ENCODE results near the gene TSNAXIP1. TPM values are rescaled to one million over a fixed set of nuclear protein-coding genes. Genes with fewer than 3 reads are reported as not detected.

The TSNAXIP1 gene
- total RNA-seq, 1 experiment from 2014 or later = 0.84 TPM

- no peak for TF ChIP-seq CTCF (IDR thresholded peaks at IDR 0.05; ENCODE audit: insufficient read depth in 1 of 2, low read depth in 1 of 2, low read length in 1 of 2, severe bottlenecking in 1 of 2, unreplicated experiment in 1 of 2)
- Histone ChIP-seq H3K4me3 (ENCODE audit: low read depth, low read length) (no peak overlapping the region), H3K4me1 (peaks cover 21% of the 10 kb centered on the region), H3K27me3 (replicated peaks; ENCODE audit: control insufficient read depth, insufficient read depth, low read length) (no peaks in the 10 kb centered on the region), H3K36me3 (ENCODE audit: control insufficient read depth, insufficient read depth, low read length) (no peaks in the 10 kb centered on the region; the same call in none of the 2 replicates), H3K9me3 (no peaks in the 10 kb centered on the region)
- H3K4me3 Mint-ChIP-seq (ENCODE audit: unreplicated experiment) = no peak overlapping the region
- intact Hi-C loops (cut with micrococcal nuclease; ENCODE audit: unreplicated experiment) = no loop called here
- ChIA-PET POLR2A (no interaction called here), CTCF (no interaction called here)
- peak overlapping the region; percentile 28 for H3K27ac Mint-ChIP-seq (ENCODE audit: unreplicated experiment)
- no TSS peak for BruUV-seq (replicated peaks)
- H3K9me3 Mint-ChIP-seq (ENCODE audit: unreplicated experiment) = no peaks in the 10 kb centered on the region
- peaks cover 34% of the 10 kb centered on the region for H3K4me1 Mint-ChIP-seq (ENCODE audit: low read depth, unreplicated experiment)
- no peak for DNase-seq
- H3K27me3 Mint-ChIP-seq (ENCODE audit: insufficient read depth, unreplicated experiment) = no peaks in the 10 kb centered on the region
- peaks cover 57% of the 10 kb centered on the region for H3K36me3 Mint-ChIP-seq (ENCODE audit: insufficient read depth, unreplicated experiment)
Measured at GRCh38 chr16:67853670-67854069, 47.0 kb downstream of the TSNAXIP1 start.

- POLR2A ChIA-PET = interaction anchor here (0.6 kb wide), 1 partner anchor 49 kb away, joined by 5 read pairs; the partner anchor contains the start of gene TSNAXIP1
Measured at GRCh38 chr16:67855789-67856188, 49.1 kb downstream of the TSNAXIP1 start.

GRCh38 chr16:67856927-67857546 is 50.3 kb downstream of the TSNAXIP1 start:
- ChIA-PET POLR2A (interaction anchor here (0.6 kb wide), 1 partner anchor 11 kb away, joined by 3 read pairs; the partner anchor contains the start of gene NUTF2), CTCF (interaction anchor here (0.6 to 2.1 kb wide), 3 partner anchors 8 to 41 kb away, joined by 3 to 10 read pairs (median 3); no protein-coding TSS in a partner anchor)
- Histone ChIP-seq H3K9me3 (no peaks in the 10 kb centered on the region), H3K36me3 (ENCODE audit: control insufficient read depth, insufficient read depth, low read length) (peaks cover 2% of the 10 kb centered on the region; the same call in 1 of the 2 replicates), H3K27me3 (replicated peaks; ENCODE audit: control insufficient read depth, insufficient read depth, low read length) (no peaks in the 10 kb centered on the region), H3K4me3 (ENCODE audit: low read depth, low read length) (no peak overlapping the region), H3K4me1 (peaks cover 21% of the 10 kb centered on the region)
- H3K27me3 Mint-ChIP-seq (ENCODE audit: insufficient read depth, unreplicated experiment) = no peaks in the 10 kb centered on the region
- intact Hi-C loops (cut with micrococcal nuclease; ENCODE audit: unreplicated experiment) = loop anchor here (1.0 kb wide), 1 partner anchor 11 kb away; the partner anchor contains the start of gene NUTF2
- peaks cover 72% of the 10 kb centered on the region for H3K36me3 Mint-ChIP-seq (ENCODE audit: insufficient read depth, unreplicated experiment)
- BruUV-seq (replicated peaks) = no TSS peak
- TF ChIP-seq CTCF (IDR thresholded peaks at IDR 0.05; ENCODE audit: insufficient read depth in 1 of 2, low read depth in 1 of 2, low read length in 1 of 2, severe bottlenecking in 1 of 2, unreplicated experiment in 1 of 2) = no peak
- peak overlapping the region; percentile 22 for H3K4me3 Mint-ChIP-seq (ENCODE audit: unreplicated experiment)
- no peaks in the 10 kb centered on the region for H3K9me3 Mint-ChIP-seq (ENCODE audit: unreplicated experiment)
- H3K27ac Mint-ChIP-seq (ENCODE audit: unreplicated experiment) = peak overlapping the region; percentile 90
- peaks cover 31% of the 10 kb centered on the region for H3K4me1 Mint-ChIP-seq (ENCODE audit: low read depth, unreplicated experiment)
- DNase-seq = no peak

More at GRCh38 chr16:67855789-67856188, 49.1 kb downstream of the TSNAXIP1 start:
- Histone ChIP-seq H3K4me1 (peaks cover 21% of the 10 kb centered on the region), H3K27me3 (replicated peaks; ENCODE audit: control insufficient read depth, insufficient read depth, low read length) (no peaks in the 10 kb centered on the region), H3K36me3 (ENCODE audit: control insufficient read depth, insufficient read depth, low read length) (peaks cover 2% of the 10 kb centered on the region; the same call in 1 of the 2 replicates), H3K4me3 (ENCODE audit: low read depth, low read length) (no peak overlapping the region), H3K9me3 (no peaks in the 10 kb centered on the region)
- Mint-ChIP-seq H3K27me3 (ENCODE audit: insufficient read depth, unreplicated experiment) (no peaks in the 10 kb centered on the region), H3K4me3 (ENCODE audit: unreplicated experiment) (no peak overlapping the region), H3K36me3 (ENCODE audit: insufficient read depth, unreplicated experiment) (peaks cover 63% of the 10 kb centered on the region), H3K27ac (ENCODE audit: unreplicated experiment) (no peak overlapping the region), H3K9me3 (ENCODE audit: unreplicated experiment) (no peaks in the 10 kb centered on the region), H3K4me1 (ENCODE audit: low read depth, unreplicated experiment) (peaks cover 31% of the 10 kb centered on the region)
- no TSS peak for BruUV-seq (replicated peaks)
- TF ChIP-seq CTCF (IDR thresholded peaks at IDR 0.05; ENCODE audit: insufficient read depth in 1 of 2, low read depth in 1 of 2, low read length in 1 of 2, severe bottlenecking in 1 of 2, unreplicated experiment in 1 of 2) = no peak
- CTCF ChIA-PET = interaction anchor here (0.6 to 1.1 kb wide), 8 partner anchors 14 to 365 kb away, joined by 3 to 13 read pairs (median 6); no protein-coding TSS in a partner anchor
- intact Hi-C loops (cut with micrococcal nuclease; ENCODE audit: unreplicated experiment) = no loop called here
- DNase-seq = no peak

All from Caco-2 (cell line).